Type B pancreatic cell (in vitro differentiated cells): ENCODE measurements around the gene PLA2G2D. TPM values are rescaled to one million over a fixed set of nuclear protein-coding genes. Genes with fewer than 3 reads are reported as not detected.

ENCODE experiments used
- DNase-seq: peaks from one replicate; pipeline ENCODE4 v3.0.0; 2021; ENCODE audit warnings: mixed read lengths; ENCODE audit not compliant: unreplicated experiment; ENCODE audit errors: extremely low spot score
- H3K27ac Mint-ChIP-seq: 2 replicates; pipeline ENCODE4 v1.8.0; 2021; ENCODE audit warnings: mild to moderate bottlenecking, mixed read lengths
- H3K27me3 Mint-ChIP-seq: 2 replicates; pipeline ENCODE4 v1.8.0; 2021; ENCODE audit warnings: mixed read lengths
- H3K36me3 Mint-ChIP-seq: 2 replicates; pipeline ENCODE4 v1.8.0; 2021; ENCODE audit warnings: mixed read lengths
- H3K4me1 Mint-ChIP-seq: one replicate; pipeline ENCODE4 v1.8.0; 2021; ENCODE audit warnings: mixed read lengths; ENCODE audit not compliant: unreplicated experiment
- H3K4me3 Mint-ChIP-seq: 2 replicates; pipeline ENCODE4 v1.8.0; 2021; ENCODE audit warnings: mild to moderate bottlenecking, mixed read lengths
- H3K9me3 Mint-ChIP-seq: 2 replicates; pipeline ENCODE4 v1.8.0; 2021; ENCODE audit warnings: mixed read lengths
- CTCF ChIP-seq: fragments of 200-600 bp; sonication (generic); conservative IDR thresholded peaks from 2 replicates; pipeline ENCODE4 v1.5.0; 2021; ENCODE audit warnings: antibody characterized with exemption, mild to moderate bottlenecking
- total RNA-seq: library from RNA; stranded (reverse); gene quantifications from 2 replicates; pipeline ENCODE4 v1.2.1, GENCODE V29; 2021; ENCODE audit warnings: low replicate concordance

Gene PLA2G2D
- total RNA-seq, 1 donor from 2014 or later = not detected

GRCh38 chr1:20090119-20090518 is 29.2 kb downstream of the PLA2G2D start:
- H3K9me3 Mint-ChIP-seq = no peaks in the 10 kb centered on the region
- no peak overlapping the region for H3K4me3 Mint-ChIP-seq
- no peaks in the 10 kb centered on the region for H3K36me3 Mint-ChIP-seq
- H3K27me3 Mint-ChIP-seq = peaks cover 37% of the 10 kb centered on the region
- no peaks in the 10 kb centered on the region for H3K4me1 Mint-ChIP-seq
- no peak for TF ChIP-seq CTCF
- H3K27ac Mint-ChIP-seq = no peak overlapping the region
- no peak for DNase-seq

DNA sequence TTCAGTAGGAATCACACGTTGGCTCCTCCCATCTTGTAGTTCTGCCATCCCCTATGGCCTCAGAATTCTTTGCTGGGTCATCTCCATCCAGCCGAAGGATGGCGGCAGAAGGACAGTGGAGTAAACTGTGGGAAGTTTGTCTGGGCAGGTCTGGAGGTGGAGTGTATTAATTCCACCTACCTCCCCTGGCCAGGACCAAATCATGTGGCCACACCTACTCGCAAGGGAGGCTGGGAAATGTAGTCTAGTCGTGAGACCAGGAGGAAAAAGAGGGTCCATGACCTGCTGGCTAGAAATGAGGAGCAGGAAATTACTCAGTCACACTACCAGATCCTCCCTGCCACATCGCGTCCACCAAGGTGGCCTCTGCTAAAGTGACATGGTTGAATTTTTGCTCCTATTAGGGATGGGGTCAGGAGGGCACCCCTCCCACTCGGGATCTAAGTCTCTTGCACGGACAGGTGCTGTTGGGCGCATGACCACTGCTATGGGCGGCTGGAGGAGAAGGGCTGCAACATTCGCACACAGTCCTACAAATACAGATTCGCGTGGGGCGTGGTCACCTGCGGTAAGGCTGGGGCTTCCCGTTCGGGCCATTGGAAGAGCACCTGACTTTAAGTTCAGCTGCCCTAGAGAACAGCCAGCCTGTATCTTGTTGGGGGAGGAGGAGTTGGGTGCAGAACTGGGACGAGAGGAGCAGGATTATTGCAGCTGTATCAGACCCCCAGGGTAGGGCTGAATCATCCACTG is 29.8 kb downstream of the PLA2G2D start:
- TF ChIP-seq CTCF = no peak
- no peak overlapping the region for H3K4me3 Mint-ChIP-seq
- DNase-seq = no peak

GRCh38 chr1:20087668-20088067 is 31.7 kb downstream of the PLA2G2D start:
- no peak for DNase-seq
- H3K27ac Mint-ChIP-seq = no peak overlapping the region
- H3K9me3 Mint-ChIP-seq = no peaks in the 10 kb centered on the region

More for the DNA sequence above, 29.8 kb downstream of the PLA2G2D start:
- H3K27me3 Mint-ChIP-seq = peaks cover 34% of the 10 kb centered on the region
- no peaks in the 10 kb centered on the region for H3K9me3 Mint-ChIP-seq
- no peaks in the 10 kb centered on the region for H3K36me3 Mint-ChIP-seq
- H3K4me1 Mint-ChIP-seq = no peaks in the 10 kb centered on the region
- H3K27ac Mint-ChIP-seq = no peak overlapping the region

DNA sequence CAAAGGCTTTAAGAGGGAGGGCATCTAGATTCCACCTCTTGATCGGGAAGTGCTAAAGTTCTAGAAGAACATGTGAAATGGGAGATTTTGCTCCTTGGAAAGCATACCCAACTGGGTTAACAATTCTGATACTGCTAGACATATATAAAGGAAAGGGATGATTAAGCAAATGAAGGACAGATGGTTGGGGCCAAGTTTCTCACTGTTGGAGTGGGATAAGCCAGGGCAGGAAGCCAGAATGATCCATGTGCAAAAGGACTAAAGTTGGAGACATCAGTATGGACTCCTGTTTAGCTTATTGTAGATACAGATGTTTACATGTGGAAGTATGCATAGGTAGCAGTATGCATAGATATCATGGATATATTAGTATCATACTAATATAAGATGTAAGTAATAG is 32.5 kb downstream of the PLA2G2D start:
- Mint-ChIP-seq H3K36me3 (no peaks in the 10 kb centered on the region), H3K4me1 (no peaks in the 10 kb centered on the region), H3K4me3 (no peak overlapping the region), H3K9me3 (no peaks in the 10 kb centered on the region), H3K27ac (no peak overlapping the region), H3K27me3 (peaks cover 9% of the 10 kb centered on the region)
- TF ChIP-seq CTCF = no peak
- no peak for DNase-seq

More at GRCh38 chr1:20087668-20088067, 31.7 kb downstream of the PLA2G2D start:
- TF ChIP-seq CTCF = peak; percentile 46
- Mint-ChIP-seq H3K36me3 (no peaks in the 10 kb centered on the region), H3K27me3 (peaks cover 18% of the 10 kb centered on the region), H3K4me3 (no peak overlapping the region), H3K4me1 (no peaks in the 10 kb centered on the region)

DNA sequence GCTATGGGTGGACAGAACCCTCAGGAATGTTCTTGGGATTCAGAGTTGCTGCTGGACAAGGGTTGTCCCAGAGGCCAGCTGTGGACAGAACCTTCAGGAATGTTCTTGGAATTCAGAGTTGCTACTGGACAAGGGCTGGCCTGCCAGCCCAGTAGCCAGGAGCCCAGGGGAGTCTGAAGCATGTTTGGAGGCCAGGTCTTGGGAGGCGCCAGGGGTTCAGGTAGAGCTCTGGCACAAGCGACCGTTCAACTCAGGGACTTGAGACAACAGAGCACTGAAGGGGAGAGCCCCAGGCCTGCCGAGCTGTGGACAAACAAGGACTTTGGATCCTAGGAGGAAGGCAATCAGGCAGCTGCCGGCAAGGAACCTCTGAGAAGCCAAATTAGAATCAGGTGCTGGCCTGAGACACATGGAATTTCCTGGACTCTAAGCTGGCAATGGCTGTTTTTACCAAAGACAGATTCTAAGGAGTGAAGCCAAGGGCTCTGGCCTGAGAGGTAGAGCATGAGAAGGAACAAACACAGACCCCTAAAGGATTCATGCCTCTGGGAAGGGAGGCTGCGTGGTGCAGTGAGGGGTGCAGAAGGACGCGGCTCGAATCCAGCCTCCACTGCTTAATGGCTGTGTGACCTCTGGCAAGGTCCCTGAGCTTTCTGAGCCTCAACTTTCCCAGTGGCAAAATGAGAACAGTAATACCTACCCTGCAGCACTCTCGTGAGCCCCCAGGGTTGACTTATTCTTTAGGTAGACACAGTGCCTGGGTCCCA is 36.0 kb downstream of the PLA2G2D start:
- no peaks in the 10 kb centered on the region for H3K4me1 Mint-ChIP-seq
- H3K27me3 Mint-ChIP-seq = peaks cover 3% of the 10 kb centered on the region
- no peak for DNase-seq
- no peak overlapping the region for H3K27ac Mint-ChIP-seq
- TF ChIP-seq CTCF = no peak
- H3K4me3 Mint-ChIP-seq = no peak overlapping the region
- no peaks in the 10 kb centered on the region for H3K9me3 Mint-ChIP-seq
- H3K36me3 Mint-ChIP-seq = no peaks in the 10 kb centered on the region
